MCF 10A (cell line): ENCODE data around the gene RRP9. TPM values are rescaled to one million over a fixed set of nuclear protein-coding genes. Genes with fewer than 3 reads are reported as not detected.
A peak's percentile ranks its signal among the peaks of the same experiment; 100 is the strongest.

Source experiments
- BruUV-seq: library from RNA; stranded (reverse); fragments of 400-500 nt; replicated peaks from 2 replicates; lab custom pipeline; 2021; lab: Mats Ljungman, UMichigan
- CTCF ChIA-PET: fragments of 300-600 bp; sonication (Branson Sonifier 250); formaldehyde crosslinking; extraction: SDS; loops from one replicate; lab custom pipeline; 2021; ENCODE audit warnings: antibody characterized with exemption, inconsistent platforms; lab: Yijun Ruan, JAX
- POLR2A ChIA-PET: fragments of 300-600, 350-650 bp; sonication (Branson Sonifier 250); formaldehyde crosslinking; extraction: SDS; loops from one replicate; lab custom pipeline; 2020; ENCODE audit warnings: antibody characterized with exemption, inconsistent platforms; lab: Yijun Ruan, JAX
- DNase-seq: peaks from one replicate; pipeline ENCODE4 v3.0.0-alpha.2; 2018; ENCODE audit not compliant: unreplicated experiment
- H3K27ac Mint-ChIP-seq: one replicate; pipeline ENCODE4 v1.8.0; 2022; ENCODE audit warnings: mild to moderate bottlenecking, low read depth, mixed read lengths; ENCODE audit not compliant: unreplicated experiment
- H3K27me3 Mint-ChIP-seq: one replicate; pipeline ENCODE4 v1.8.0; 2022; ENCODE audit warnings: mixed read lengths; ENCODE audit not compliant: insufficient read depth, unreplicated experiment
- H3K36me3 Mint-ChIP-seq: one replicate; pipeline ENCODE4 v1.8.0; 2022; ENCODE audit warnings: mild to moderate bottlenecking, moderate library complexity, mixed read lengths; ENCODE audit not compliant: insufficient read depth, unreplicated experiment
- H3K4me1 Mint-ChIP-seq: one replicate; pipeline ENCODE4 v1.8.0; 2022; ENCODE audit warnings: mixed read lengths; ENCODE audit not compliant: insufficient read depth, unreplicated experiment
- H3K4me3 Mint-ChIP-seq: one replicate; pipeline ENCODE4 v1.8.0; 2022; ENCODE audit warnings: mild to moderate bottlenecking, moderate library complexity, mixed read lengths; ENCODE audit not compliant: unreplicated experiment
- H3K9me3 Mint-ChIP-seq: one replicate; pipeline ENCODE4 v1.8.0; 2022; ENCODE audit warnings: mixed read lengths; ENCODE audit not compliant: unreplicated experiment
- intact Hi-C: fragments of 100-400 bp; cut with micrococcal nuclease; formaldehyde crosslinking; loops from 2 replicates; pipeline ENCODE4 v1.14.1; 2022
- total RNA-seq: library from RNA; stranded (reverse); gene quantifications from 2 replicates; pipeline ENCODE4 v1.2.3, GENCODE V29; 2022
- TF ChIP-seq, protein P1 (sequence below): fragments of 200-600 bp; IDR thresholded peaks from one replicate; pipeline ENCODE4 v1.8.0; 2022; ENCODE audit warnings: antibody characterized with exemption, mild to moderate bottlenecking; ENCODE audit not compliant: unreplicated experiment

RRP9 gene
- total RNA-seq, 1 experiment from 2014 or later, result 80.2 TPM

DNA sequence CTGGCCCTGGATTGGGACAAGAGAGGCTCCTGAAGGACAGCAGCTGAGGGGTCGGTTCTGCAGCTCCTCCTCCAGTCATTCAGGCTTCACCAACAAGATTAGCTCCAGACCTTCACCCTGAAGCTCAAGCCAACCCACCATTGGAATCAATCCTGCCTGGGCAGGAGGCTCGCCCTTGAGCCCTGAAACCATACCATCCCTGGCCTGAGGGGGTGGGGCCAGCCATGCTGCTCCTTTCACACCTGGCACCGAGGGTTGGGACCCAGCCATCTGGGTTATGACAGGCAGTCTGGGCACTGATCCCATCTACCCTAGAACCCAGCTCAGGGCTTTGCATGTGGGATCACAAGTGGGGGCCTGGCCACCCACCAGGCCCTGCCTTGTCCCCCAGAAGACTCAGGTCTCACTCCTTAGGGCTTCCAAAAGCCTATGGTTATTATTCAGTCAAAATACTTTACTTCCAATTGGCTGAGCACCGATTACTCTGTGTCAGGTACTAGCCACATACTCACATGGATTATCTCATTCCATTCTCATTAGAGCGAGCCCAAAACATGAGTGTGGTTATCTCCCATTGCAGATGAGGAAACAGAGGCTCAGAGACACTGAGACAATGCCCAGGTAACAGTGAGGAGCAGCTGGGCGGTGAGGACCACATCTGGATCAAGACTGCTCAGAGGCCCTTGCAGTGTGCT lies 29.0 kb upstream of the RRP9 start:
- Mint-ChIP-seq H3K9me3 (no peaks in the 10 kb centered on the region), H3K36me3 (peaks cover 13% of the 10 kb centered on the region), H3K27me3 (no peaks in the 10 kb centered on the region), H3K4me3 (no peak overlapping the region), H3K27ac (no peak overlapping the region), H3K4me1 (peaks cover 18% of the 10 kb centered on the region)
- POLR2A ChIA-PET, result interaction anchor here (0.6 to 6.5 kb wide), 4 partner anchors 12 to 861 kb away, joined by 3 to 127 read pairs (median 20); partner anchors contain the start of genes ACY1, PARP3 and RRP9
- no TSS peak for BruUV-seq
- CTCF ChIA-PET, result interaction anchor here (0.6 to 3.0 kb wide), 4 partner anchors 26 to 164 kb away, joined by 3 to 22 read pairs (median 4); partner anchors contain the start of genes PARP3 and RRP9
- TF ChIP-seq, protein P1, sequence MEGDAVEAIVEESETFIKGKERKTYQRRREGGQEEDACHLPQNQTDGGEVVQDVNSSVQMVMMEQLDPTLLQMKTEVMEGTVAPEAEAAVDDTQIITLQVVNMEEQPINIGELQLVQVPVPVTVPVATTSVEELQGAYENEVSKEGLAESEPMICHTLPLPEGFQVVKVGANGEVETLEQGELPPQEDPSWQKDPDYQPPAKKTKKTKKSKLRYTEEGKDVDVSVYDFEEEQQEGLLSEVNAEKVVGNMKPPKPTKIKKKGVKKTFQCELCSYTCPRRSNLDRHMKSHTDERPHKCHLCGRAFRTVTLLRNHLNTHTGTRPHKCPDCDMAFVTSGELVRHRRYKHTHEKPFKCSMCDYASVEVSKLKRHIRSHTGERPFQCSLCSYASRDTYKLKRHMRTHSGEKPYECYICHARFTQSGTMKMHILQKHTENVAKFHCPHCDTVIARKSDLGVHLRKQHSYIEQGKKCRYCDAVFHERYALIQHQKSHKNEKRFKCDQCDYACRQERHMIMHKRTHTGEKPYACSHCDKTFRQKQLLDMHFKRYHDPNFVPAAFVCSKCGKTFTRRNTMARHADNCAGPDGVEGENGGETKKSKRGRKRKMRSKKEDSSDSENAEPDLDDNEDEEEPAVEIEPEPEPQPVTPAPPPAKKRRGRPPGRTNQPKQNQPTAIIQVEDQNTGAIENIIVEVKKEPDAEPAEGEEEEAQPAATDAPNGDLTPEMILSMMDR, result no peak
- intact Hi-C loops, result no loop called here
- no peak for DNase-seq

DNA sequence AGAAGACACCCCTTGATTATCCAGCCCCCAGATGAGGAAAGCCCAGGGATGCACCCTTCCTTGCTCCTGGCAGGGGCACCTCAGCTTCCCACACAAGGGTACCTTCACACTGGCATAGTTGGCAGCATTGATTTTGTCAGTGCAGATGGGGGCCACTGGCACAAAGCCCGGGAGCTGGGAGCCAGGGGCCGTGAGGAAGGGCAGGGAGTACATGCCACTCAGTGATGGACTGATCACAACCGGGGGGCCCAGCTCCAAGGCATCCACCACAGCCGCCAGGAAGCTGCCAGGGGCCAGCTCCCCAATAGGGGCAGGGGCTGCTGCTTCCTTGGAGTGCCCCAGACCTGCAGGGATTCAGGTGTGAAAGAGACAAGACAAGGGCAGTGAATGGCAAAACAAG lies 28.1 kb upstream of the RRP9 start:
- intact Hi-C loops, result no loop called here
- CTCF ChIA-PET, result interaction anchor here (0.7 to 3.0 kb wide), 5 partner anchors 25 to 290 kb away, joined by 3 to 22 read pairs (median 4); partner anchors contain the start of genes PARP3 and RRP9
- H3K27ac Mint-ChIP-seq, result no peak overlapping the region
- H3K4me1 Mint-ChIP-seq, result peaks cover 19% of the 10 kb centered on the region
- TF ChIP-seq, protein P1, result no peak
- no peak for DNase-seq
- H3K9me3 Mint-ChIP-seq, result no peaks in the 10 kb centered on the region
- H3K36me3 Mint-ChIP-seq, result peaks cover 13% of the 10 kb centered on the region
- no peak overlapping the region for H3K4me3 Mint-ChIP-seq
- no peaks in the 10 kb centered on the region for H3K27me3 Mint-ChIP-seq
- BruUV-seq, result no TSS peak
- POLR2A ChIA-PET, result interaction anchor here (1.0 to 6.5 kb wide), 3 partner anchors 13 to 92 kb away, joined by 3 to 127 read pairs (median 37); partner anchors contain the start of genes ACY1, PARP3 and RRP9

DNA sequence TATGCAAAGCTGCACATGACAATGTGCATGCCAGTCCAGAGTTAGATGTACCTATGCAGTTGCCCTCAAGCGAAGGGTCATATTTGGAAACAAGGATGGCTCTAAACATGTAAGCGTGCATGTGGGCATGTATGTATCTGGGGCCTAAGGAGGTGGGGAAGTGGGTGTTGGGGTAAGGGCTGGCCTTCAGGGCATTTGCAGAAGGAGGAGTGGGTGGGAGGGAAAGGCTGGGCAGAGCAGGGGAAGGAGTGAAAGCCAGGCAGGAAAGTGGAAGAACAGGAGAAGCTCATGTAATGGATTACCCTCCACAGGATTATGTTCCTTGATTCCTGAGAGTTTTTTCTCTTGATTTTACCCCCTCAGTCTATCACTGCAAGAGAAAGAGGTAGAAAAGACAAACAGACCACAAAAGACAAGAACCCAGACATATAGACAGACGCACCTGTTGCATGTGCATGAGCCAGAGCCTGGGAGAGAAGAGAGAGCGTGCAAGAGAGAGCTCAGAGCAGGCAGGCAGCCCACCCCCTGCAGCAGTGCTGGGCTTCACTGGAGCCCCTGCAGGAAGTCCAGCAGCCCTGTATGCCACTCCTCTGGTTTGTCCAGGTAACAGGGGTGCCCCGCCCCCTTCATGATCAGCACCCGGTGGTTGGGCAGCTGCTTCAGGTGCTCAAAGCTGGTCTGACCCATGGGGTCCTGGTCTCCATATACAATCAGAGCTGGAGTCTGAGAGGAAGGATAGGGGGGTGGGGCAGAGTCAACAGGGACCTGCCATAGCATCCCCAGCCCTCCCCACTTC lies 27.4 kb upstream of the RRP9 start:
- ChIA-PET POLR2A (interaction anchor here (1.0 to 6.5 kb wide), 4 partner anchors 14 to 93 kb away, joined by 3 to 127 read pairs (median 22); partner anchors contain the start of genes ACY1, PARP3 and RRP9), CTCF (interaction anchor here (0.7 to 3.0 kb wide), 5 partner anchors 14 to 289 kb away, joined by 3 to 22 read pairs (median 3); partner anchors contain the start of genes ACY1, PARP3 and RRP9)
- BruUV-seq, result TSS peak; percentile 24
- Mint-ChIP-seq H3K4me3 (no peak overlapping the region), H3K9me3 (no peaks in the 10 kb centered on the region), H3K27me3 (no peaks in the 10 kb centered on the region), H3K27ac (no peak overlapping the region), H3K36me3 (peaks cover 13% of the 10 kb centered on the region), H3K4me1 (peaks cover 16% of the 10 kb centered on the region)
- TF ChIP-seq, protein P1, result no peak
- no peak for DNase-seq
- intact Hi-C loops, result no loop called here
